MM.1S (cell line): ENCODE measurements around the gene YEATS2.

ENCODE experiments used
- EZH2 ChIP-seq: fragments of 300-600 bp; sonication (generic); optimal IDR thresholded peaks from 2 replicates; pipeline ENCODE3; 2017; ENCODE audit warnings: low read depth, mild to moderate bottlenecking, antibody characterized with exemption, low read length, mixed read lengths
- EZH2phosphoT487 ChIP-seq: fragments of 300-600 bp; sonication (generic); IDR thresholded peaks from 2 replicates; pipeline ENCODE4 v1.6.1; 2018; ENCODE audit warnings: antibody characterized with exemption, low read length
- TF ChIP-seq, protein P1 (sequence below): fragments of 300-600 bp; sonication (generic); IDR thresholded peaks from 2 replicates; pipeline ENCODE4 v1.5.1; 2016; ENCODE audit warnings: antibody characterized with exemption, low read length, mixed read lengths

DNA sequence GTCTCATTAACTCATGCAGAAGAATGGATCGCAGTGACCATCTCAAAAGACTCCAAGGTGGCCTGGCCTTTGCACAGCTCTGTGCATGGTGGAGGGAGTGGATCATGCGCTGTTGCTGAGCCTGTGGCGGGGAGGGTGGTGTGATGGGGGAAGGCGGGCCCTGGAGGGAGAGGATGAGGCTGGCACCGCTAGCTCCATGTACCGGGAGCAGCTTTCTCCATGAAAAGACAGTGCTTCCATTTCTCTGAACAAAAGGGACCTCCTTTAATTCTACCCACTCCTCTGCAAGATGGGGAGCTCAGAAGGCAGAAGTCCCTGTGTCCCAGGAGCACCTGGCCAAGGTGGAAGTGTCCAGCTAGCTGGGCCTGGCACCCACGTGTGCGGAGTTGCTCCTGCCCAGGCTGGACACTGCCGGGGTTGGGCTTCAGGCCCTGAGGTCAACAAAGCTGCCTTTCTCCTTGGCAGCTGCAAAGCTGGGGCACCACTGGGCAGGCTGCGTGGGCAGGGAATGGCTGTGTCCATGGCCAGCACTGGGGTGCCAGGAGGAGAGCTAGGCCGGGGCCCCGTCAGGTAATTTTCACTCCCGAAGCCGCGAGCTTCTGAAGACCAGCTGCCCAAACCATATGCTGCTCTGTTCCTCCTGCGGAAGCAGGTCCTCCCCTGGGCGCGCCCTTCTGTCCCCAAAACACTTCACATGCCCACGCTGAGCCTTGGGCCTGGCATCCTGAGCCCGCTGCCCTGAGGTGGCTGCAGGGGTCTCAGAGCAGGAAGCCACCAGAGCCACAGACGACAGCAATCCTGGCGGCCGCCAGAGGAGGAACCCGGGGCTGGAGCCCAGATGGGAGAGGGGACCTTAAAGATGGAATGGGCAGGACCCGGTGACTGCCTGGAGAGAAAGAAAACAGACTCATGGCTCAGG lies 121.4 kb downstream of the YEATS2 start:
- TF ChIP-seq, protein P1, sequence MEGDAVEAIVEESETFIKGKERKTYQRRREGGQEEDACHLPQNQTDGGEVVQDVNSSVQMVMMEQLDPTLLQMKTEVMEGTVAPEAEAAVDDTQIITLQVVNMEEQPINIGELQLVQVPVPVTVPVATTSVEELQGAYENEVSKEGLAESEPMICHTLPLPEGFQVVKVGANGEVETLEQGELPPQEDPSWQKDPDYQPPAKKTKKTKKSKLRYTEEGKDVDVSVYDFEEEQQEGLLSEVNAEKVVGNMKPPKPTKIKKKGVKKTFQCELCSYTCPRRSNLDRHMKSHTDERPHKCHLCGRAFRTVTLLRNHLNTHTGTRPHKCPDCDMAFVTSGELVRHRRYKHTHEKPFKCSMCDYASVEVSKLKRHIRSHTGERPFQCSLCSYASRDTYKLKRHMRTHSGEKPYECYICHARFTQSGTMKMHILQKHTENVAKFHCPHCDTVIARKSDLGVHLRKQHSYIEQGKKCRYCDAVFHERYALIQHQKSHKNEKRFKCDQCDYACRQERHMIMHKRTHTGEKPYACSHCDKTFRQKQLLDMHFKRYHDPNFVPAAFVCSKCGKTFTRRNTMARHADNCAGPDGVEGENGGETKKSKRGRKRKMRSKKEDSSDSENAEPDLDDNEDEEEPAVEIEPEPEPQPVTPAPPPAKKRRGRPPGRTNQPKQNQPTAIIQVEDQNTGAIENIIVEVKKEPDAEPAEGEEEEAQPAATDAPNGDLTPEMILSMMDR, result no peak
- TF ChIP-seq EZH2phosphoT487 (no peak), EZH2 (no peak)
